SK-N-SH (cell line): ENCODE measurements around the gene ZNF579. TPM values are rescaled to one million over a fixed set of nuclear protein-coding genes. Genes with fewer than 3 reads are reported as not detected.

Source experiments
- CTCF ChIA-PET: fragments of 300-600, 350-600 bp; formaldehyde crosslinking; extraction: SDS; loops from one replicate; lab custom pipeline; 2021; lab: Yijun Ruan, JAX
- POLR2A ChIA-PET: fragments of 350-600 bp; sonication (Branson Sonifier 250); formaldehyde crosslinking; extraction: SDS; loops from one replicate; lab custom pipeline; 2020; ENCODE audit warnings: antibody characterized with exemption, inconsistent platforms; lab: Yijun Ruan, JAX
- DNase-seq: peaks from one replicate; pipeline ENCODE4 v3.0.0; 2012
- H2AFZ ChIP-seq: fragments of 200-600 bp; sonication (generic); 2 replicates; pipeline ENCODE4 v1.8.1; 2016; ENCODE audit warnings: antibody characterized with exemption, mild to moderate bottlenecking, low read depth
- H3F3A ChIP-seq: fragments of 200-600 bp; sonication (generic); replicated peaks from 2 replicates; pipeline ENCODE3; 2016; ENCODE audit warnings: antibody characterized with exemption, mild to moderate bottlenecking; ENCODE audit not compliant: insufficient read depth
- H3K27ac ChIP-seq, 2 experiments: fragments of 200-500 bp in 1 of 2; fragments of 200-600 bp in 1 of 2; sonication (Bioruptor generic) in 1 of 2; sonication (generic), shearing (Covaris generic) in 1 of 2; 2 replicates each; pipeline versions ENCODE4 v1.5.1 to v1.6.1; 2014 to 2016; ENCODE audit warnings: low read depth in 2 of 2, inconsistent platforms in 1 of 2, low read length in 1 of 2, mild to moderate bottlenecking in 1 of 2, mixed read lengths in 1 of 2
- H3K27me3 ChIP-seq: fragments of 200-600 bp; sonication (generic), shearing (Covaris generic); 2 replicates; pipeline ENCODE4 v1.6.1; 2016; ENCODE audit warnings: mixed run types; ENCODE audit not compliant: insufficient read depth
- H3K36me3 ChIP-seq, 2 experiments: fragments of 200-500 bp in 1 of 2; fragments of 200-600 bp in 1 of 2; sonication (Bioruptor generic) in 1 of 2; sonication (generic) in 1 of 2; replicated peaks in 1 of 2; 2 replicates each; pipeline versions ENCODE3 to v1.5.1; 2014 to 2016; ENCODE audit warnings: low read length in 1 of 2, mild to moderate bottlenecking in 1 of 2; ENCODE audit not compliant: insufficient read depth in 2 of 2, control insufficient read depth in 1 of 2
- H3K4me1 ChIP-seq, 2 experiments: fragments of 200-500 bp in 1 of 2; fragments of 200-600 bp in 1 of 2; sonication (Bioruptor generic) in 1 of 2; sonication (generic), shearing (Covaris generic) in 1 of 2; 2 replicates each; pipeline versions ENCODE4 v1.5.1 to v1.6.1; 2014 to 2016; ENCODE audit warnings: low read depth in 1 of 2, low read length in 1 of 2, mixed run types in 1 of 2; ENCODE audit not compliant: insufficient read depth in 2 of 2, control insufficient read depth in 1 of 2
- H3K4me2 ChIP-seq: fragments of 200-600 bp; sonication (generic), shearing (Covaris generic); 2 replicates; pipeline ENCODE4 v1.6.1; 2017; ENCODE audit warnings: mixed run types
- H3K4me3 ChIP-seq, 2 experiments: fragments of 200-500 bp in 1 of 2; fragments of 200-600 bp in 1 of 2; sonication (Bioruptor generic) in 1 of 2; sonication (generic), shearing (Covaris generic) in 1 of 2; 2 replicates each; pipeline versions ENCODE4 v1.5.1 to v1.8.1; 2014 to 2016; ENCODE audit warnings: low read depth in 2 of 2, inconsistent platforms in 1 of 2, low read length in 1 of 2, mild to moderate bottlenecking in 1 of 2, mixed read lengths in 1 of 2, moderate library complexity in 1 of 2
- H3K79me2 ChIP-seq: fragments of 200-600 bp; sonication (generic); 2 replicates; pipeline ENCODE4 v1.8.1; 2017; ENCODE audit warnings: mild to moderate bottlenecking; ENCODE audit not compliant: insufficient read depth
- H3K9ac ChIP-seq: fragments of 200-600 bp; sonication (generic); 2 replicates; pipeline ENCODE4 v1.6.1; 2017; ENCODE audit warnings: mixed run types
- H3K9me2 ChIP-seq: fragments of 200-600 bp; sonication (generic); 2 replicates; pipeline ENCODE4 v1.6.1; 2017; ENCODE audit warnings: mixed run types
- H3K9me3 ChIP-seq: fragments of 200-600 bp; sonication (generic); 2 replicates; pipeline ENCODE4 v1.6.1; 2017; ENCODE audit warnings: mixed run types, mild to moderate bottlenecking, moderate library complexity
- H4K20me1 ChIP-seq: fragments of 200-600 bp; sonication (generic); 2 replicates; pipeline ENCODE4 v1.6.1; 2017; ENCODE audit warnings: mild to moderate bottlenecking, mixed run types; ENCODE audit not compliant: insufficient read depth
- CHD2 ChIP-seq: fragments of 150-350 bp; IDR thresholded peaks from 2 replicates; pipeline ENCODE4 v1.6.1; 2018; ENCODE audit warnings: low read length; ENCODE audit not compliant: partially characterized antibody
- ELF1 ChIP-seq: IDR thresholded peaks from 2 replicates; pipeline ENCODE4 v1.4.0; 2012
- JUND ChIP-seq: IDR thresholded peaks from 2 replicates; pipeline ENCODE4 v1.4.0; 2012
- MEF2A ChIP-seq: IDR thresholded peaks from 2 replicates; pipeline ENCODE4 v1.4.0; 2012; ENCODE audit warnings: low read depth, borderline replicate concordance
- MXI1 ChIP-seq: IDR thresholded peaks from 2 replicates; pipeline ENCODE4 v1.6.1; 2012; ENCODE audit warnings: mild to moderate bottlenecking, low read depth, low read length, improper control_type of control experiment
- RXRA ChIP-seq: IDR thresholded peaks from 2 replicates; pipeline ENCODE4 v1.4.0; 2012; ENCODE audit warnings: low read depth, mild to moderate bottlenecking, borderline replicate concordance
- TAF1 ChIP-seq: IDR thresholded peaks from 2 replicates; pipeline ENCODE4 v1.6.1; 2012; ENCODE audit warnings: low read depth, mild to moderate bottlenecking, low read length, moderate library complexity, borderline replicate concordance
- TCF12 ChIP-seq: IDR thresholded peaks from 2 replicates; pipeline ENCODE4 v1.4.0; 2012
- TEAD4 ChIP-seq: IDR thresholded peaks from 2 replicates; pipeline ENCODE4 v1.4.0; 2012; ENCODE audit warnings: mild to moderate bottlenecking, borderline replicate concordance; ENCODE audit not compliant: insufficient read depth
- YY1 ChIP-seq: IDR thresholded peaks from 2 replicates; pipeline ENCODE4 v1.4.0; 2012; ENCODE audit warnings: low read depth, mild to moderate bottlenecking
- WGBS: methylation state at CpG from one replicate; pipeline ENCODE4 v1.1.6; 2017; ENCODE audit warnings: low lambda C conversion rate; 5-methylcytosine and 5-hydroxymethylcytosine counted together
- polyA plus RNA-seq, 3 experiments: library from polyadenylated mRNA; depleted of rRNA; stranded (reverse); fragments of >200 nt; gene quantifications; 2 replicates each; pipeline ENCODE4 v1.2.3, GENCODE V29; 2012
- TF ChIP-seq, protein P1 (sequence below): IDR thresholded peaks from 2 replicates; pipeline ENCODE4 v1.4.0; 2012; ENCODE audit warnings: low read depth, borderline replicate concordance
- TF ChIP-seq, protein P2 (sequence below): IDR thresholded peaks from 2 replicates; pipeline ENCODE4 v1.4.0; 2012; ENCODE audit warnings: low read depth
- TF ChIP-seq, protein P3 (sequence below): fragments of 150-350 bp; IDR thresholded peaks from 2 replicates; pipeline ENCODE4 v1.6.1; 2017; ENCODE audit warnings: antibody characterized with exemption, low read length, low read depth, borderline replicate concordance
- TF ChIP-seq, protein P4 (sequence below): IDR thresholded peaks from 2 replicates; pipeline ENCODE4; 2012

Gene ZNF579
- polyA plus RNA-seq, 1 of the 3 experiments (the other 2 are of a cell fraction) = 5.9 TPM

DNA sequence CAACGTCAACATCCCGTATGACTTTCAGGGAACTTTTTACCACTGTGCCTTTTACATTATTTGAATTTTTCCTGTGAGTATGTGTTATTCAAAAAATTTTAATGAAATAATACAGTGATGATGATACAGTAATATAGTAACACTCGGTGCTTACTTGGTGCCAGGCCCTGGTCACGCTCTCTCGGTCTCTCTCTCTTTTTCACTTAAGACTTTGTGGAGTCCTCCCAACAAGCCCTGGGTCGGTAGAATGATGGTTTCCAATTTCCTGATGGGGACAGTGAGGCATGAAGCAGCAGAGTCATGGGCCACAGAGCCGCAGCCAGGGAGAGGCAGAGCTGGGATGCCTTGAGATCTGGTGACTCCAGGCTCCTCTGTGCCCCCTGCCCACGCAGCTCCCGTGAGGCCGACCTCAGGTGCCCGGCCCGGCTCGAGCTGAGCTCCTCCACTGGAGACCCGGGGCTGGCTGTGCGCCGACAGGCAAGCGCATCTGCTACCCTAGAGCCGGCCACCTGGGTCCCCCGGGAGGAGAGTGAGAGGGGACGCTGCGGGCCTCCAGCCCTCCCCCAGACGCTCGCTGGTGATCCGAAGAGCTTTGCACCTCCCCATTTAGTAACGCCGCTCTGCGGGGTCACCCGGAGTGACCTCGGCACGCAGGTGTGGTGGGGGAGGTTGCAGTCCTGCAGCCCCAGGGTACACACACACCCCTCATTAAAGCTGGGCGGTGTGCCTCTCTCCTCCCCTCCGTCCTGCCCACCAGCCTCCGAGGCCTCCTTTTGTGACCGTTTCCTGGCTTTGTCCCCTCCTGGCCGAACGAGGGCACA, 30.9 kb downstream of the ZNF579 start:
- Histone ChIP-seq H2AFZ (peak overlapping the region; percentile 62), H3K4me2 (peak overlapping the region; percentile 62), H3K4me1 (peaks cover 2 to 28% of the 10 kb centered on the region in 2 experiments; a peak in 3 of 4 replicates), H3K36me3 (no peaks in the 10 kb centered on the region), H4K20me1 (no peaks in the 10 kb centered on the region), H3K9ac (peak overlapping the region; percentile 63), H3F3A (peaks cover 15% of the 10 kb centered on the region), H3K79me2 (no peaks in the 10 kb centered on the region), H3K9me3 (no peaks in the 10 kb centered on the region), H3K27ac (peak overlapping the region in 1 of 2 experiments; percentile 93; a peak in 2 of 4 replicates), H3K9me2 (no peaks in the 10 kb centered on the region), H3K4me3 (no peak overlapping the region), H3K27me3 (no peaks in the 10 kb centered on the region)
- peak; percentile 76 for TF ChIP-seq JUND
- no peak for TF ChIP-seq CHD2
- TF ChIP-seq RXRA = 0 out of 2 replicates have a peak, but pooled peaks have one; percentile 35
- peak; percentile 48 for TF ChIP-seq TCF12
- no peak for TF ChIP-seq MXI1
- TF ChIP-seq, protein P1, sequence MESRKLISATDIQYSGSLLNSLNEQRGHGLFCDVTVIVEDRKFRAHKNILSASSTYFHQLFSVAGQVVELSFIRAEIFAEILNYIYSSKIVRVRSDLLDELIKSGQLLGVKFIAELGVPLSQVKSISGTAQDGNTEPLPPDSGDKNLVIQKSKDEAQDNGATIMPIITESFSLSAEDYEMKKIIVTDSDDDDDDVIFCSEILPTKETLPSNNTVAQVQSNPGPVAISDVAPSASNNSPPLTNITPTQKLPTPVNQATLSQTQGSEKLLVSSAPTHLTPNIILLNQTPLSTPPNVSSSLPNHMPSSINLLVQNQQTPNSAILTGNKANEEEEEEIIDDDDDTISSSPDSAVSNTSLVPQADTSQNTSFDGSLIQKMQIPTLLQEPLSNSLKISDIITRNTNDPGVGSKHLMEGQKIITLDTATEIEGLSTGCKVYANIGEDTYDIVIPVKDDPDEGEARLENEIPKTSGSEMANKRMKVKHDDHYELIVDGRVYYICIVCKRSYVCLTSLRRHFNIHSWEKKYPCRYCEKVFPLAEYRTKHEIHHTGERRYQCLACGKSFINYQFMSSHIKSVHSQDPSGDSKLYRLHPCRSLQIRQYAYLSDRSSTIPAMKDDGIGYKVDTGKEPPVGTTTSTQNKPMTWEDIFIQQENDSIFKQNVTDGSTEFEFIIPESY = no peak
- no peak for TF ChIP-seq MEF2A
- TF ChIP-seq, protein P2, sequence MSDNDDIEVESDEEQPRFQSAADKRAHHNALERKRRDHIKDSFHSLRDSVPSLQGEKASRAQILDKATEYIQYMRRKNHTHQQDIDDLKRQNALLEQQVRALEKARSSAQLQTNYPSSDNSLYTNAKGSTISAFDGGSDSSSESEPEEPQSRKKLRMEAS = 0 out of 2 replicates have a peak, but pooled peaks have one; percentile 29
- no peak for TF ChIP-seq YY1
- TF ChIP-seq ELF1 = no peak
- TF ChIP-seq, protein P3, sequence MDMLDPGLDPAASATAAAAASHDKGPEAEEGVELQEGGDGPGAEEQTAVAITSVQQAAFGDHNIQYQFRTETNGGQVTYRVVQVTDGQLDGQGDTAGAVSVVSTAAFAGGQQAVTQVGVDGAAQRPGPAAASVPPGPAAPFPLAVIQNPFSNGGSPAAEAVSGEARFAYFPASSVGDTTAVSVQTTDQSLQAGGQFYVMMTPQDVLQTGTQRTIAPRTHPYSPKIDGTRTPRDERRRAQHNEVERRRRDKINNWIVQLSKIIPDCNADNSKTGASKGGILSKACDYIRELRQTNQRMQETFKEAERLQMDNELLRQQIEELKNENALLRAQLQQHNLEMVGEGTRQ = no peak
- TF ChIP-seq TEAD4 = 0 out of 2 replicates have a peak, but pooled peaks have one; percentile 14
- TF ChIP-seq, protein P4, sequence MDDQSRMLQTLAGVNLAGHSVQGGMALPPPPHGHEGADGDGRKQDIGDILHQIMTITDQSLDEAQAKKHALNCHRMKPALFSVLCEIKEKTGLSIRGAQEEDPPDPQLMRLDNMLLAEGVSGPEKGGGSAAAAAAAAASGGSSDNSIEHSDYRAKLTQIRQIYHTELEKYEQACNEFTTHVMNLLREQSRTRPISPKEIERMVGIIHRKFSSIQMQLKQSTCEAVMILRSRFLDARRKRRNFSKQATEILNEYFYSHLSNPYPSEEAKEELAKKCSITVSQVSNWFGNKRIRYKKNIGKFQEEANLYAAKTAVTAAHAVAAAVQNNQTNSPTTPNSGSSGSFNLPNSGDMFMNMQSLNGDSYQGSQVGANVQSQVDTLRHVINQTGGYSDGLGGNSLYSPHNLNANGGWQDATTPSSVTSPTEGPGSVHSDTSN = peak; percentile 46
- TF ChIP-seq TAF1 = no peak
- DNase-seq = no peak
- ChIA-PET POLR2A (no interaction called here), CTCF (interaction anchor here (0.7 to 1.4 kb wide), 2 partner anchors 10 to 33 kb away, joined by 3 read pairs; no protein-coding TSS in a partner anchor)
- WGBS = 52% methylated on average over 19 of the region's 36 CpGs
